ENCODE measurements around the gene TRIO. TPM values are rescaled to one million over a fixed set of nuclear protein-coding genes. Genes with fewer than 3 reads are reported as not detected.

TRIO gene
- total and polyA plus RNA-seq, 2 of the 8 experiments (the other 6 are each of a cell fraction or from before 2014, with no cell fraction given), result 35.1 to 69.1 TPM

- no peak overlapping the region for H3K9ac ChIP-seq (replicated peaks in 1 of 4; ENCODE audit: extremely low read depth in 1 of 4, low read depth in 3 of 4, low read length in 3 of 4)
- CTCF ChIA-PET (ENCODE audit: partially characterized antibody), result interaction anchor here (0.6 to 1.3 kb wide), 4 partner anchors 12 to 56 kb away, joined by 3 to 4 read pairs (median 3); no protein-coding TSS in a partner anchor
Measured at GRCh38 chr5:14185326-14186058, 42.4 kb downstream of the TRIO start.

More at GRCh38 chr5:14185326-14186058, 42.4 kb downstream of the TRIO start:
- POLR2A ChIA-PET (ENCODE audit: partially characterized antibody), result interaction anchor here (0.9 to 1.0 kb wide), 2 partner anchors 8 to 19 kb away, joined by 3 to 4 read pairs; no protein-coding TSS in a partner anchor
- FAIRE-seq (no peak), DNase-seq (ENCODE audit: low read depth in 1 of 2, low spot score in 2 of 2) (no peak)
- no peaks in the 10 kb centered on the region for H3K27me3 ChIP-seq (replicated peaks in 1 of 4; ENCODE audit: control insufficient read depth in 3 of 4, extremely low read depth in 1 of 4, insufficient read depth in 3 of 4, low read length in 3 of 4)
- H2BK20ac ChIP-seq (ENCODE audit: low read length), result no peak overlapping the region
- no peak overlapping the region for H3K14ac ChIP-seq (ENCODE audit: insufficient read length)
- H3K23ac ChIP-seq (ENCODE audit: insufficient read length), result no peak overlapping the region
- H3K79me1 ChIP-seq (ENCODE audit: low read depth, low read length), result peaks cover 4% of the 10 kb centered on the region
- WGBS, 2 experiments (ENCODE audit: extremely low coverage in 1 of 2, insufficient coverage in 1 of 2, insufficient read length in 1 of 2, insufficient replicate concordance in 2 of 2, low coverage in 1 of 2, low lambda C conversion rate in 2 of 2, missing lambda C conversion rate in 1 of 2), result 80% methylated on average over 7 of the region's 7 CpGs; no CpG with 5 or more reads in 1 of the 2 experiments
- no peak for TF ChIP-seq TEAD4 (IDR thresholded peaks at IDR 0.05; ENCODE audit: low read depth, low read length)
- TF ChIP-seq RAD21 (IDR thresholded peaks at IDR 0.05 in 1 of 2, conservative IDR thresholded peaks at IDR 0.05 in 1 of 2; ENCODE audit: low read depth in 2 of 2, low read length in 2 of 2), result no peak
- no peak for TF ChIP-seq POLR2A (IDR thresholded peaks at IDR 0.05; ENCODE audit: control extremely low read depth in 1 of 2, low read depth in 2 of 2, low read length in 2 of 2)
- TF ChIP-seq SAP30 (IDR thresholded peaks at IDR 0.05; ENCODE audit: insufficient read depth, insufficient replicate concordance, low read length), result no peak
- no peak for TF ChIP-seq EP300 (IDR thresholded peaks at IDR 0.05; ENCODE audit: borderline replicate concordance in 1 of 2, low read depth in 2 of 2, low read length in 2 of 2)
- TF ChIP-seq YY1 (IDR thresholded peaks at IDR 0.05; ENCODE audit: low read depth, low read length), result no peak
- no peak for TF ChIP-seq CBX5 (IDR thresholded peaks at IDR 0.05; ENCODE audit: low read depth, low read length)
- no peak for TF ChIP-seq HDAC2 (IDR thresholded peaks at IDR 0.05; ENCODE audit: borderline replicate concordance in 1 of 2, low read depth in 2 of 2, low read length in 2 of 2)
- TF ChIP-seq HDAC6 (IDR thresholded peaks at IDR 0.05; ENCODE audit: low read depth, low read length), result no peak
- no peak overlapping the region for H3K18ac ChIP-seq (ENCODE audit: extremely low read depth, low read length)
- no peak overlapping the region for H3K56ac ChIP-seq (replicated peaks; ENCODE audit: insufficient read length, low read depth, low read length)
- H4K8ac ChIP-seq (ENCODE audit: extremely low read depth, insufficient read depth, low read length), result 0 out of 2 replicates have a peak overlapping the region, but pooled peaks have one; percentile 36
- H3K23me2 ChIP-seq (ENCODE audit: low read depth, low read length), result no peaks in the 10 kb centered on the region
- no peak overlapping the region for H2BK120ac ChIP-seq (replicated peaks; ENCODE audit: low read depth, low read length)
- H4K91ac ChIP-seq (replicated peaks; ENCODE audit: insufficient read length, low read length), result no peak overlapping the region
- no peaks in the 10 kb centered on the region for H3K9me3 ChIP-seq (ENCODE audit: insufficient read depth in 2 of 2, low read depth in 1 of 2, low read length in 1 of 2)
- no peak overlapping the region; the same call in 1 of the 2 replicates for H2BK12ac ChIP-seq (ENCODE audit: low read depth, low read length)
- H4K20me1 ChIP-seq (replicated peaks in 1 of 2; ENCODE audit: control insufficient read depth in 1 of 2, insufficient read depth in 2 of 2, low read length in 2 of 2), result peaks cover 18 to 38% of the 10 kb centered on the region in 2 experiments
- H2AK5ac ChIP-seq (ENCODE audit: low read depth, low read length), result no peak overlapping the region
- H3K79me2 ChIP-seq (ENCODE audit: control insufficient read depth in 1 of 2, insufficient read depth in 2 of 2, low read length in 2 of 2), result peaks cover 3 to 98% of the 10 kb centered on the region in 2 experiments; a peak in 3 of 4 replicates
- H3K4ac ChIP-seq (replicated peaks; ENCODE audit: insufficient read length, low read depth, low read length), result no peak overlapping the region
- H3K27ac ChIP-seq (ENCODE audit: low read depth, low read length), result no peak overlapping the region
- H3K4me3 ChIP-seq (ENCODE audit: extremely low read depth in 1 of 4, insufficient read depth in 2 of 4, low read depth in 3 of 4, low read length in 4 of 4), result no peak overlapping the region
- H4K5ac ChIP-seq (ENCODE audit: insufficient read length, low read depth, low read length), result peak overlapping the region; percentile 18
- no peak overlapping the region for H2AFZ ChIP-seq (ENCODE audit: low read length)
- no peak overlapping the region for H3K4me2 ChIP-seq (ENCODE audit: insufficient read depth in 1 of 2, low read depth in 2 of 2, low read length in 2 of 2)
- H2BK15ac ChIP-seq (ENCODE audit: low read length), result no peak overlapping the region
- H3K36me3 ChIP-seq (ENCODE audit: control insufficient read depth in 2 of 4, insufficient read depth in 4 of 4, low read length in 3 of 4), result no peaks in the 10 kb centered on the region
- H2BK5ac ChIP-seq (ENCODE audit: low read depth, low read length), result 0 out of 2 replicates have a peak overlapping the region, but pooled peaks have one; percentile 64
- H3K4me1 ChIP-seq (replicated peaks in 1 of 4; ENCODE audit: control insufficient read depth in 3 of 4, insufficient read depth in 4 of 4, low read length in 3 of 4), result peaks cover 5 to 16% (median 11%) of the 10 kb centered on the region in 4 experiments; a peak in 6 of 7 replicates
